ENCODE results near the gene P2RY2. TPM values are rescaled to one million over a fixed set of nuclear protein-coding genes. Genes with fewer than 3 reads are reported as not detected.

The P2RY2 gene
- polyA plus RNA-seq, 1 experiment, result not detected

DNA sequence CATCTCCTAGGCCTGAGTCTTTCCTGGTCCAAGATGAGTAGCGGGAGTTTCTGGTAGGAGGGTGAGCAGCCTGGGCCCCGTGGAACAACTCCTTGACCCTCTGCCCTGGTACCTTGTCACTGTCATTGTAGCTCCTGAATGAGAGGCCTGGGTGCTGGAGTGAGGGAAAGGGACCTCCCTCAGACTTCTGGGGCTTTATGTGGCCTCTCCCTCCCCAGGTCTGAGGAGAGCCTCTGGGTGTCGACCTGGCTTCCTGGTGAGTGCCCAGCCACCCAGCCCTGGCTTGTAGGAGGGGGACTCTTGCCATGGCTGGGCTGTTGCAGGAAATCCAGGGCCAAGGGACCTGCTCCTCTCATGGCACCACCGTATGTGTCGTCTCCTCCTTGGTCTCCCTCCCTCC, 3.9 kb downstream of the P2RY2 start:
- H3K27ac ChIP-seq (ENCODE audit: low read depth, low read length), result no peak overlapping the region
- no peak overlapping the region for H3K4me3 ChIP-seq (ENCODE audit: low read depth, low read length)
- no peaks in the 10 kb centered on the region; the same call in 1 of the 2 replicates for H3K9me3 ChIP-seq (ENCODE audit: control insufficient read depth, insufficient read depth, low read length)
- ChIA-PET CTCF (no interaction called here), POLR2A (no interaction called here)
- TF ChIP-seq, protein P1, sequence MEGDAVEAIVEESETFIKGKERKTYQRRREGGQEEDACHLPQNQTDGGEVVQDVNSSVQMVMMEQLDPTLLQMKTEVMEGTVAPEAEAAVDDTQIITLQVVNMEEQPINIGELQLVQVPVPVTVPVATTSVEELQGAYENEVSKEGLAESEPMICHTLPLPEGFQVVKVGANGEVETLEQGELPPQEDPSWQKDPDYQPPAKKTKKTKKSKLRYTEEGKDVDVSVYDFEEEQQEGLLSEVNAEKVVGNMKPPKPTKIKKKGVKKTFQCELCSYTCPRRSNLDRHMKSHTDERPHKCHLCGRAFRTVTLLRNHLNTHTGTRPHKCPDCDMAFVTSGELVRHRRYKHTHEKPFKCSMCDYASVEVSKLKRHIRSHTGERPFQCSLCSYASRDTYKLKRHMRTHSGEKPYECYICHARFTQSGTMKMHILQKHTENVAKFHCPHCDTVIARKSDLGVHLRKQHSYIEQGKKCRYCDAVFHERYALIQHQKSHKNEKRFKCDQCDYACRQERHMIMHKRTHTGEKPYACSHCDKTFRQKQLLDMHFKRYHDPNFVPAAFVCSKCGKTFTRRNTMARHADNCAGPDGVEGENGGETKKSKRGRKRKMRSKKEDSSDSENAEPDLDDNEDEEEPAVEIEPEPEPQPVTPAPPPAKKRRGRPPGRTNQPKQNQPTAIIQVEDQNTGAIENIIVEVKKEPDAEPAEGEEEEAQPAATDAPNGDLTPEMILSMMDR (IDR thresholded peaks at IDR 0.05; ENCODE audit: low read depth, low read length), result no peak
- H3K27me3 ChIP-seq (ENCODE audit: control insufficient read depth, insufficient read depth, low read length), result peaks cover 57% of the 10 kb centered on the region
- DNase-seq (ENCODE audit: low read depth, low spot score), result no peak

DNA sequence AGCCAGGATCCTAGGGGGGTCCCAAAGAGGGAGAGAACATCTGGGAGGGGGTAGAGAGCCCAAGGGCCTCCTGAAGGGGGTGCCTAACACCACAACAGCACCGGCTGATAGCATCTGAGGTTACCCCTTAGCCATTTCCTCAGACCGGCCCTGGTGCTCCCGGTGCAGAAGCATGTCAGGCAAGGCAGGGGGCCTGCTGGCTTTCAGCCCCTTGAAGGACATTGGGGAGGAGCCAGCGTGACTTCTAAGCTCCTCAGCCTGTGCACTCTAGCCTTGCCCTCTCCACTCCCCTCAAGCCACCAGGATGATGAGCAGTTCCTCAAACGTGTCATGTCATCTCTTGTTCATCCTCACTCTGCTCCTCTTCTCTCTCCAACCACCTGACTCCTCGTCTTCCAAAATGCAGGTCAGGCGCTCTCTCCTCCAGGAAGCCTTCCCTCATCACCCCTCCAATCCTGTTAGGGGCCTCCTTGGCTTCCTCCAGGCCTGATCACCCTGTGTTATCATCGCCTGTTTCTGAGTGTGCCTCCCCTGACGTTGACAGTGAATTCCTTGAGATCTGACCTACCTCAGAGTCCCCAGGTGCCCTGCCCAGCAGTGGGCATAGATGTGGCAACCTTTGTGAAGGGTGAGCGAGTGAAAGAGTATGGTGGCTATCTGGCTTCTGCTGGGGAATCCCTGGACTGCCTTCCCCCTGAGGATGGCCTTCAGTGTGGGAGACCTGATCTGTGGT, 6.1 kb downstream of the P2RY2 start:
- no peak for DNase-seq (ENCODE audit: low read depth, low spot score)
- POLR2A ChIA-PET, result no interaction called here
- no peak overlapping the region for H3K27ac ChIP-seq (ENCODE audit: low read depth, low read length)
- TF ChIP-seq, protein P1 (IDR thresholded peaks at IDR 0.05; ENCODE audit: low read depth, low read length), result no peak
- peaks cover 49% of the 10 kb centered on the region for H3K27me3 ChIP-seq (ENCODE audit: control insufficient read depth, insufficient read depth, low read length)
- H3K9me3 ChIP-seq (ENCODE audit: control insufficient read depth, insufficient read depth, low read length), result no peaks in the 10 kb centered on the region
- H3K4me3 ChIP-seq (ENCODE audit: low read depth, low read length), result no peak overlapping the region
- CTCF ChIA-PET, result interaction anchor here (0.9 kb wide), 1 partner anchor 430 kb away, joined by 4 read pairs; the partner anchor contains the start of gene STARD10

DNA sequence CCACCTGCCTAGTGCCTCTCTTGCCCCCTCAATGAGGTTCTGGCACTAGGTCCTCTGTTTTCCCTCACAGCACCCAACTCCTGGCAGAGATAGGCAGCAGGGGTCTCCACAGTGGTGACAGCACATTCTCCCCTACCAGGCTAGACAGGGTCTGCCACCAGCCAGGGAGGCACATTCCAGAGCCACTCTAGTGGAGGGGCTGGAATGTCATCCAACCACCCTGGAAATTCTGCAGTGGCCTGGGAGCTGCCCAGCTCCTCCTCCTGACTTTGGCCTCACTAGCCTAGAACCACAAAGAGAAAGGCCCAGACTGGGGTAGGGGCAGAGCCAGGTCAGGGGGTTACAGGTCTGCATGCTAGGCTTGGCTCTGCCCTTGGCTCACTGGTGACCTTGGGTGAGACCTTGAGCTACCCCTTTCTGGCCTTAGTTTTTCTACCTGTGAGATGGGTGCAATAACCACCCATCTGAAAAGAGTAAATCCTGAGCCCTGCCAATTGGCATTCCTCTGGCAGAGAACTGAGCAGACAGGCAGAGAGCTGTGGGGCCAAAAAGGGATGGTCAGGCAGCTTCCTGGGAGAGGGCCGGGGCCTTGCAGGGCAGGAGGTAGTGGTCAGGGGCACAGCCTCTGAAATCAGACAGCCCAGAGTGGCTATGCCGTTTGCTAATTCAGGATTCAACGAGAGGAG, 7.1 kb downstream of the P2RY2 start:
- POLR2A ChIA-PET, result no interaction called here
- no peak for DNase-seq (ENCODE audit: low read depth, low spot score)
- Histone ChIP-seq H3K27me3 (ENCODE audit: control insufficient read depth, insufficient read depth, low read length) (peaks cover 39% of the 10 kb centered on the region), H3K4me3 (ENCODE audit: low read depth, low read length) (no peak overlapping the region), H3K9me3 (ENCODE audit: control insufficient read depth, insufficient read depth, low read length) (no peaks in the 10 kb centered on the region), H3K27ac (ENCODE audit: low read depth, low read length) (no peak overlapping the region)
- TF ChIP-seq, protein P1 (IDR thresholded peaks at IDR 0.05; ENCODE audit: low read depth, low read length), result no peak
- CTCF ChIA-PET, result no interaction called here

DNA sequence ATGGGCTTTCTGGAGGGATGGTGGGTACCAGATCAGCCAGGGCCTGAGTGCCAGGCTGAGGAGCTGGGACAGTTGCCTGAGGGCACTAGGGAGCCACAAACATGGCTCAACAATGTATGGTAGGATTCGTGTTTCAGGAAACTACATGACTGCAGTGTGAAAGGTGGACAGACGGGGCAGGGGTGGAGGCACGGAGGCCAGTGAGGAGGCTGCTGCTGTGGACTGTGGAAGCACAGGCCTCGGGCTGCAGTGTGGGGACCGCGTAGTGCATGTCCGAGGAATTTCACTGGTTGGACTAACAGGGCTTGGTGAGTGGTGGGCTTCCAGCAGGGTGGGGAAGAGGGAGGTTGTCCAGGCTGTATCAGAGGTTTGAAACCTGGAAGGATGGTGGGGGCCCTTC, 7.8 kb downstream of the P2RY2 start:
- POLR2A ChIA-PET, result no interaction called here
- no peak overlapping the region for H3K27ac ChIP-seq (ENCODE audit: low read depth, low read length)
- TF ChIP-seq, protein P1 (IDR thresholded peaks at IDR 0.05; ENCODE audit: low read depth, low read length), result no peak
- CTCF ChIA-PET, result no interaction called here
- H3K9me3 ChIP-seq (ENCODE audit: control insufficient read depth, insufficient read depth, low read length), result no peaks in the 10 kb centered on the region
- peaks cover 33% of the 10 kb centered on the region for H3K27me3 ChIP-seq (ENCODE audit: control insufficient read depth, insufficient read depth, low read length)
- no peak overlapping the region for H3K4me3 ChIP-seq (ENCODE audit: low read depth, low read length)
- no peak for DNase-seq (ENCODE audit: low read depth, low spot score)
